ENCODE measurements around the gene TMEM213.

- TF ChIP-seq GATA3 (IDR thresholded peaks at IDR 0.05; ENCODE audit: low read depth, low read length) (no peak), GATA2 (IDR thresholded peaks at IDR 0.05; ENCODE audit: low read depth, low read length) (no peak)
Observed at GRCh38 chr7:138781004-138781403, 16.8 kb upstream of the TMEM213 start.

Measured in SH-SY5Y (cell line).